SK-N-SH (cell line): ENCODE measurements around the gene CDC27. TPM values are rescaled to one million over a fixed set of nuclear protein-coding genes. Genes with fewer than 3 reads are reported as not detected.

ENCODE experiments used
- CTCF ChIA-PET: fragments of 300-600, 350-600 bp; formaldehyde crosslinking; extraction: SDS; loops from one replicate; lab custom pipeline; 2021; lab: Yijun Ruan, JAX
- POLR2A ChIA-PET: fragments of 350-600 bp; sonication (Branson Sonifier 250); formaldehyde crosslinking; extraction: SDS; loops from one replicate; lab custom pipeline; 2020; ENCODE audit warnings: antibody characterized with exemption, inconsistent platforms; lab: Yijun Ruan, JAX
- DNase-seq: peaks from one replicate; pipeline ENCODE4 v3.0.0; 2012
- H2AFZ ChIP-seq: fragments of 200-600 bp; sonication (generic); 2 replicates; pipeline ENCODE4 v1.8.1; 2016; ENCODE audit warnings: antibody characterized with exemption, mild to moderate bottlenecking, low read depth
- H3F3A ChIP-seq: fragments of 200-600 bp; sonication (generic); replicated peaks from 2 replicates; pipeline ENCODE3; 2016; ENCODE audit warnings: antibody characterized with exemption, mild to moderate bottlenecking; ENCODE audit not compliant: insufficient read depth
- H3K27ac ChIP-seq, 2 experiments: fragments of 200-500 bp in 1 of 2; fragments of 200-600 bp in 1 of 2; sonication (Bioruptor generic) in 1 of 2; sonication (generic), shearing (Covaris generic) in 1 of 2; 2 replicates each; pipeline versions ENCODE4 v1.5.1 to v1.6.1; 2014 to 2016; ENCODE audit warnings: low read depth in 2 of 2, inconsistent platforms in 1 of 2, low read length in 1 of 2, mild to moderate bottlenecking in 1 of 2, mixed read lengths in 1 of 2
- H3K27me3 ChIP-seq: fragments of 200-600 bp; sonication (generic), shearing (Covaris generic); 2 replicates; pipeline ENCODE4 v1.6.1; 2016; ENCODE audit warnings: mixed run types; ENCODE audit not compliant: insufficient read depth
- H3K36me3 ChIP-seq, 2 experiments: fragments of 200-500 bp in 1 of 2; fragments of 200-600 bp in 1 of 2; sonication (Bioruptor generic) in 1 of 2; sonication (generic) in 1 of 2; replicated peaks in 1 of 2; 2 replicates each; pipeline versions ENCODE3 to v1.5.1; 2014 to 2016; ENCODE audit warnings: low read length in 1 of 2, mild to moderate bottlenecking in 1 of 2; ENCODE audit not compliant: insufficient read depth in 2 of 2, control insufficient read depth in 1 of 2
- H3K4me1 ChIP-seq, 2 experiments: fragments of 200-500 bp in 1 of 2; fragments of 200-600 bp in 1 of 2; sonication (Bioruptor generic) in 1 of 2; sonication (generic), shearing (Covaris generic) in 1 of 2; 2 replicates each; pipeline versions ENCODE4 v1.5.1 to v1.6.1; 2014 to 2016; ENCODE audit warnings: low read depth in 1 of 2, low read length in 1 of 2, mixed run types in 1 of 2; ENCODE audit not compliant: insufficient read depth in 2 of 2, control insufficient read depth in 1 of 2
- H3K4me2 ChIP-seq: fragments of 200-600 bp; sonication (generic), shearing (Covaris generic); 2 replicates; pipeline ENCODE4 v1.6.1; 2017; ENCODE audit warnings: mixed run types
- H3K4me3 ChIP-seq, 2 experiments: fragments of 200-500 bp in 1 of 2; fragments of 200-600 bp in 1 of 2; sonication (Bioruptor generic) in 1 of 2; sonication (generic), shearing (Covaris generic) in 1 of 2; 2 replicates each; pipeline versions ENCODE4 v1.5.1 to v1.8.1; 2014 to 2016; ENCODE audit warnings: low read depth in 2 of 2, inconsistent platforms in 1 of 2, low read length in 1 of 2, mild to moderate bottlenecking in 1 of 2, mixed read lengths in 1 of 2, moderate library complexity in 1 of 2
- H3K79me2 ChIP-seq: fragments of 200-600 bp; sonication (generic); 2 replicates; pipeline ENCODE4 v1.8.1; 2017; ENCODE audit warnings: mild to moderate bottlenecking; ENCODE audit not compliant: insufficient read depth
- H3K9ac ChIP-seq: fragments of 200-600 bp; sonication (generic); 2 replicates; pipeline ENCODE4 v1.6.1; 2017; ENCODE audit warnings: mixed run types
- H3K9me2 ChIP-seq: fragments of 200-600 bp; sonication (generic); 2 replicates; pipeline ENCODE4 v1.6.1; 2017; ENCODE audit warnings: mixed run types
- H3K9me3 ChIP-seq: fragments of 200-600 bp; sonication (generic); 2 replicates; pipeline ENCODE4 v1.6.1; 2017; ENCODE audit warnings: mixed run types, mild to moderate bottlenecking, moderate library complexity
- H4K20me1 ChIP-seq: fragments of 200-600 bp; sonication (generic); 2 replicates; pipeline ENCODE4 v1.6.1; 2017; ENCODE audit warnings: mild to moderate bottlenecking, mixed run types; ENCODE audit not compliant: insufficient read depth
- CTCF ChIP-seq: fragments of 200-600 bp; sonication (generic); IDR thresholded peaks from 2 replicates; pipeline ENCODE4 v1.6.1; 2017; ENCODE audit warnings: antibody characterized with exemption, mild to moderate bottlenecking, moderate library complexity
- EZH2phosphoT487 ChIP-seq: fragments of 200-600 bp; sonication (generic); IDR thresholded peaks from 2 replicates; pipeline ENCODE4 v1.6.1; 2017; ENCODE audit warnings: low read depth, mixed run types, mild to moderate bottlenecking, antibody characterized with exemption, moderate library complexity, borderline replicate concordance
- FOSL2 ChIP-seq: IDR thresholded peaks from 2 replicates; pipeline ENCODE4 v1.4.0; 2012; ENCODE audit warnings: low read depth, mild to moderate bottlenecking, moderate library complexity, borderline replicate concordance
- FOXM1 ChIP-seq: IDR thresholded peaks from 2 replicates; pipeline ENCODE4 v1.4.0; 2012; ENCODE audit warnings: low read depth, mild to moderate bottlenecking
- GABPA ChIP-seq: IDR thresholded peaks from 2 replicates; pipeline ENCODE4 v1.4.0; 2012; ENCODE audit warnings: low read depth, mild to moderate bottlenecking
- GATA2 ChIP-seq: sonication (generic); formaldehyde crosslinking; IDR thresholded peaks from 2 replicates; pipeline ENCODE4 v1.5.0; 2020; ENCODE audit warnings: mild to moderate bottlenecking, missing genetic modification reagents
- JUND ChIP-seq: IDR thresholded peaks from 2 replicates; pipeline ENCODE4 v1.4.0; 2012
- MAX ChIP-seq: IDR thresholded peaks from 2 replicates; pipeline ENCODE4 v1.4.0; 2012; ENCODE audit warnings: low read depth
- MXI1 ChIP-seq: IDR thresholded peaks from 2 replicates; pipeline ENCODE4 v1.6.1; 2012; ENCODE audit warnings: mild to moderate bottlenecking, low read depth, low read length, improper control_type of control experiment
- NFIC ChIP-seq: IDR thresholded peaks from 2 replicates; pipeline ENCODE4 v1.4.0; 2012; ENCODE audit warnings: borderline replicate concordance
- POLR2AphosphoS5 ChIP-seq: IDR thresholded peaks from 2 replicates; pipeline ENCODE4 v1.6.1; 2012; ENCODE audit warnings: low read depth, low read length
- REST ChIP-seq: IDR thresholded peaks from 2 replicates; pipeline ENCODE4 v1.6.1; 2012; ENCODE audit warnings: mild to moderate bottlenecking, low read depth, low read length, moderate library complexity
- SMC3 ChIP-seq: IDR thresholded peaks from 2 replicates; pipeline ENCODE4 v1.6.1; 2012; ENCODE audit warnings: low read depth, low read length, improper control_type of control experiment
- TEAD4 ChIP-seq: IDR thresholded peaks from 2 replicates; pipeline ENCODE4 v1.4.0; 2012; ENCODE audit warnings: mild to moderate bottlenecking, borderline replicate concordance; ENCODE audit not compliant: insufficient read depth
- USF2 ChIP-seq: fragments of 150-350 bp; IDR thresholded peaks from 2 replicates; pipeline ENCODE4 v1.6.1; 2017; ENCODE audit warnings: antibody characterized with exemption, low read length, low read depth, borderline replicate concordance
- ZBTB33 ChIP-seq: IDR thresholded peaks from 2 replicates; pipeline ENCODE4 v1.4.0; 2012; ENCODE audit warnings: low read depth, borderline replicate concordance
- WGBS: methylation state at CpG from one replicate; pipeline ENCODE4 v1.1.6; 2017; ENCODE audit warnings: low lambda C conversion rate; 5-methylcytosine and 5-hydroxymethylcytosine counted together
- polyA plus RNA-seq, 3 experiments: library from polyadenylated mRNA; depleted of rRNA; stranded (reverse); fragments of >200 nt; gene quantifications; 2 replicates each; pipeline ENCODE4 v1.2.3, GENCODE V29; 2012

CDC27 gene
- polyA plus RNA-seq, 1 of the 3 experiments (the other 2 are of a cell fraction), result 44.3 TPM

- Histone ChIP-seq H4K20me1 (peaks cover 80% of the 10 kb centered on the region), H3K27me3 (no peaks in the 10 kb centered on the region), H3K4me3 (no peak overlapping the region), H3K36me3 (peaks cover 61 to 79% of the 10 kb centered on the region in 2 experiments), H3K4me2 (no peak overlapping the region), H3K27ac (no peak overlapping the region), H3K9me2 (no peaks in the 10 kb centered on the region), H3K79me2 (peaks cover 100% of the 10 kb centered on the region), H3K9ac (no peak overlapping the region), H3K9me3 (no peaks in the 10 kb centered on the region), H2AFZ (no peak overlapping the region), H3K4me1 (no peaks in the 10 kb centered on the region; a peak in 2 of 4 replicates), H3F3A (peaks cover 9% of the 10 kb centered on the region)
- POLR2A ChIA-PET, result no interaction called here
- CTCF ChIA-PET, result interaction anchor here (1.1 to 1.5 kb wide), 3 partner anchors 8 to 138 kb away, joined by 3 to 5 read pairs (median 4); no protein-coding TSS in a partner anchor
- no peak for DNase-seq
- no peak for TF ChIP-seq NFIC
- TF ChIP-seq MXI1, result no peak
- TF ChIP-seq CTCF, result no peak
- no peak for TF ChIP-seq USF2
- no peak for TF ChIP-seq MAX
- TF ChIP-seq EZH2phosphoT487, result no peak
- no peak for TF ChIP-seq GABPA
- no peak for TF ChIP-seq FOXM1
- 98% methylated on average over 7 of the region's 7 CpGs for WGBS
Observed at GRCh38 chr17:47177261-47177660, 11.8 kb downstream of the CDC27 start.

- Histone ChIP-seq H3K9ac (no peak overlapping the region), H3K4me1 (no peaks in the 10 kb centered on the region; a peak in 1 of 4 replicates), H3K27ac (no peak overlapping the region; a peak in 1 of 4 replicates), H3K4me2 (no peak overlapping the region), H3K9me3 (no peaks in the 10 kb centered on the region), H3K9me2 (no peaks in the 10 kb centered on the region), H2AFZ (no peak overlapping the region), H4K20me1 (peaks cover 79% of the 10 kb centered on the region), H3K4me3 (no peak overlapping the region), H3K36me3 (peaks cover 60 to 75% of the 10 kb centered on the region in 2 experiments), H3K79me2 (peaks cover 100% of the 10 kb centered on the region), H3K27me3 (no peaks in the 10 kb centered on the region), H3F3A (peaks cover 9% of the 10 kb centered on the region)
- no peak for DNase-seq
- CTCF ChIA-PET, result interaction anchor here (1.1 to 1.2 kb wide), 2 partner anchors 11 to 139 kb away, joined by 4 to 5 read pairs; no protein-coding TSS in a partner anchor
- POLR2A ChIA-PET, result no interaction called here
- 91% methylated on average over 2 of the region's 2 CpGs for WGBS
- no peak for TF ChIP-seq POLR2AphosphoS5
- no peak for TF ChIP-seq FOSL2
- no peak for TF ChIP-seq REST
- no peak for TF ChIP-seq SMC3
- TF ChIP-seq NFIC, result no peak
- TF ChIP-seq GATA2, result no peak
- TF ChIP-seq CTCF, result no peak
- no peak for TF ChIP-seq ZBTB33
- TF ChIP-seq TEAD4, result no peak
- TF ChIP-seq JUND, result no peak
Observed at GRCh38 chr17:47176389-47176826, 12.7 kb downstream of the CDC27 start.
